DOHH2 (cell line): ENCODE data around the gene CIB1.

ENCODE experiments used
- CTCF ChIP-seq: fragments of 200-600 bp; sonication (generic); IDR thresholded peaks from one replicate; pipeline ENCODE4 v1.5.1; 2014; ENCODE audit warnings: antibody characterized with exemption, mild to moderate bottlenecking, low read depth, low read length; ENCODE audit not compliant: poor library complexity, severe bottlenecking
- EZH2phosphoT487 ChIP-seq: fragments of 200-600 bp; sonication (generic); IDR thresholded peaks from 2 replicates; pipeline ENCODE4 v1.6.1; 2017; ENCODE audit warnings: borderline replicate concordance, mild to moderate bottlenecking, antibody characterized with exemption, low read length, moderate library complexity, mixed read lengths

DNA sequence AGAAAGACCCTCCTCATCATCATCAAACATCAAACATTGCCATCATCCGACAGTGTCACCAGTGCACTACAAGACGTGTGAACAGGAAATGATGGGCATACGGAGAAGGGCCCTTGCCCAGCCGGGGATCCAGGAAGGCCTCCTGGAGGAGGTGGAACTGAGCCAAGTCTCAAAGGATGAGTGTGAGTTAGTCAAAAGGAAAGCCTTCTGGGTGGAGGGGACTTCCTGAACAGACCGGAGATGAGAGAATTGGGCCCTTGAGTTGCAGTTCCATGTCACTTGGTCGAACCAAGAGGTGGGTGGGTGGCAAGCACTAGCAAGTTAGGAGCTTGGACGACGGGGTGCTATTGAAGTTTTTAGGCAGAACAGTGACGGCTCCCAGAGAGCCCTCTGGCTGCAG lies 24.1 kb downstream of the CIB1 start:
- TF ChIP-seq EZH2phosphoT487 (no peak), CTCF (no peak)
